ENCODE measurements around the gene YPEL1. TPM values are rescaled to one million over a fixed set of nuclear protein-coding genes. Genes with fewer than 3 reads are reported as not detected.
A peak's percentile ranks its signal among the peaks of the same experiment; 100 is the strongest.

YPEL1 gene
- total and polyA plus RNA-seq, 2 of the 13 experiments (the other 11 are each of a cell fraction or from before 2014, with no cell fraction given): 0.33 to 2.5 TPM

DNA sequence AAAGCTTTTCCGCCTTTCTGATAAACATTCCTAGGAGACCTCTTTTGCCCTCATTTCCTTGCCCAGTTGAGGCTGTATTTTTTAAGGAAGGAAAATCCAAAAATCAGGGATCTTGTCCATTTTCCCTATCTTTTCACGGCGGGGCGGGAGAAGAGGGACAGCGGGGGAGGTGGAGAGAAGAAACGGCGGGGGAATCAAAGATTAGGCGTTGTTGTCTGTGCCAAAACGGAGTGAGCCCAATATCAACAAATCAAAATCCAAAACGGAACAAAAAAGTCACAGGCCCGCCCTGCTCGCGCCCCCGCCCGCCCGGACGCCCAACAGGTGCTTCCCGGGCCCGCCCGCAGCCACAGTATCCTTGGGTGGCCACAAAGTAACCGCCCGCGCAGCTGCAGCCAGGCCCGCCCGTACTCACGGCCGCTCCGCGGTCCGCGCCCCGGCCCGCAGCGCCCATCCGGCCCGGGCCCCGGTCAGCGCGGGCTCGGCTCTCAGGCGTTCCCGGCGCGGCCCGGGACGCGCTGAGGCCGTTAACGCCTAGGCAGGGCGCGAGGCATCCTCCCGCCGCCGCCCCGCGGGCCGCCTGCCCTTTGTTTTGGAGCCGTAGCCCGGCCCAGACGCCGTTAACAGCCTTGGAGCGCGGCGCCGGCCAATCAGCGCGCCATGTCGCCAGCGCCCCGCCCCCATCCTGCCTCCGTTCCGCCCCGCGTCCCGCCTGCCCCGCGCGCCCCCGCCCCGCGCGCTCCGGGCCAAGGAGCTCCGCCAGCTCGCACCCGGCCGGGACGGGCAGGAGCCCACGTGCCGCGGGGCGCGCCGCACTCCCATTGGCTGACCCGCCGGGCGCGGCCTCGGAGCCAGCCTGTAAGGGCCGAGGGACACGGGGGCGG lies at the start of gene YPEL1 (continued):
- TF ChIP-seq, protein P1, sequence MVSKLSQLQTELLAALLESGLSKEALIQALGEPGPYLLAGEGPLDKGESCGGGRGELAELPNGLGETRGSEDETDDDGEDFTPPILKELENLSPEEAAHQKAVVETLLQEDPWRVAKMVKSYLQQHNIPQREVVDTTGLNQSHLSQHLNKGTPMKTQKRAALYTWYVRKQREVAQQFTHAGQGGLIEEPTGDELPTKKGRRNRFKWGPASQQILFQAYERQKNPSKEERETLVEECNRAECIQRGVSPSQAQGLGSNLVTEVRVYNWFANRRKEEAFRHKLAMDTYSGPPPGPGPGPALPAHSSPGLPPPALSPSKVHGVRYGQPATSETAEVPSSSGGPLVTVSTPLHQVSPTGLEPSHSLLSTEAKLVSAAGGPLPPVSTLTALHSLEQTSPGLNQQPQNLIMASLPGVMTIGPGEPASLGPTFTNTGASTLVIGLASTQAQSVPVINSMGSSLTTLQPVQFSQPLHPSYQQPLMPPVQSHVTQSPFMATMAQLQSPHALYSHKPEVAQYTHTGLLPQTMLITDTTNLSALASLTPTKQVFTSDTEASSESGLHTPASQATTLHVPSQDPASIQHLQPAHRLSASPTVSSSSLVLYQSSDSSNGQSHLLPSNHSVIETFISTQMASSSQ (IDR thresholded peaks at IDR 0.05; ENCODE audit: low read depth): no peak
- TF ChIP-seq, protein P1 (CRISPR knock-in tag; IDR thresholded peaks at IDR 0.05; ENCODE audit: borderline replicate concordance): no peak
- TF ChIP-seq MIER2 (CRISPR knock-in tag; IDR thresholded peaks at IDR 0.05) (no peak), AKAP8 (CRISPR knock-in tag; IDR thresholded peaks at IDR 0.05) (no peak; the same call in 1 of the 2 replicates), CHCHD3 (CRISPR knock-in tag; IDR thresholded peaks at IDR 0.05) (no peak), ZNF709 (CRISPR knock-in tag; IDR thresholded peaks at IDR 0.05) (no peak), GTF3A (CRISPR knock-in tag; conservative IDR thresholded peaks at IDR 0.05) (no peak), ZNF121 (CRISPR knock-in tag; IDR thresholded peaks at IDR 0.05) (no peak), POGZ (CRISPR knock-in tag; IDR thresholded peaks at IDR 0.05) (peak; percentile 23; the same call in 1 of the 2 replicates), DNMT3B (CRISPR knock-in tag; conservative IDR thresholded peaks at IDR 0.05) (no peak), ZFP36L2 (CRISPR knock-in tag; IDR thresholded peaks at IDR 0.05) (no peak), ZNF644 (CRISPR knock-in tag; IDR thresholded peaks at IDR 0.05; ENCODE audit: low read depth) (no peak), CCDC6 (CRISPR knock-in tag; IDR thresholded peaks at IDR 0.05) (peak; percentile 95), PHF5A (CRISPR knock-in tag; IDR thresholded peaks at IDR 0.05; ENCODE audit: low read depth, unreplicated experiment) (no peak), ZNF205 (CRISPR knock-in tag; IDR thresholded peaks at IDR 0.05) (no peak), ZMYM3 (CRISPR knock-in tag; IDR thresholded peaks at IDR 0.05) (no peak), ZBTB38 (CRISPR knock-in tag; IDR thresholded peaks at IDR 0.05) (no peak), RBFOX2 (IDR thresholded peaks at IDR 0.05; ENCODE audit: low read depth, low read length) (0 out of 2 replicates have a peak, but pooled peaks have one; percentile 34), SP1 (IDR thresholded peaks at IDR 0.05) (no peak), SP1 (CRISPR knock-in tag; IDR thresholded peaks at IDR 0.05) (peak; percentile 77), ZNF136 (CRISPR knock-in tag; IDR thresholded peaks at IDR 0.05; ENCODE audit: low read depth) (no peak), ETV6 (CRISPR knock-in tag; conservative IDR thresholded peaks at IDR 0.05) (no peak), HMGA1 (CRISPR knock-in tag; conservative IDR thresholded peaks at IDR 0.05) (no peak), RORA (CRISPR knock-in tag; IDR thresholded peaks at IDR 0.05) (no peak), ZNF256 (CRISPR knock-in tag; conservative IDR thresholded peaks at IDR 0.05) (no peak), ZNF232 (CRISPR knock-in tag; IDR thresholded peaks at IDR 0.05; ENCODE audit: borderline replicate concordance) (peak; percentile 59; the same call in 1 of the 2 replicates)
- TF ChIP-seq, protein P2, sequence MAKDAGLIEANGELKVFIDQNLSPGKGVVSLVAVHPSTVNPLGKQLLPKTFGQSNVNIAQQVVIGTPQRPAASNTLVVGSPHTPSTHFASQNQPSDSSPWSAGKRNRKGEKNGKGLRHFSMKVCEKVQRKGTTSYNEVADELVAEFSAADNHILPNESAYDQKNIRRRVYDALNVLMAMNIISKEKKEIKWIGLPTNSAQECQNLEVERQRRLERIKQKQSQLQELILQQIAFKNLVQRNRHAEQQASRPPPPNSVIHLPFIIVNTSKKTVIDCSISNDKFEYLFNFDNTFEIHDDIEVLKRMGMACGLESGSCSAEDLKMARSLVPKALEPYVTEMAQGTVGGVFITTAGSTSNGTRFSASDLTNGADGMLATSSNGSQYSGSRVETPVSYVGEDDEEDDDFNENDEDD (CRISPR knock-in tag; IDR thresholded peaks at IDR 0.05; ENCODE audit: borderline replicate concordance): peak; percentile 100
- TF ChIP-seq, protein P3, sequence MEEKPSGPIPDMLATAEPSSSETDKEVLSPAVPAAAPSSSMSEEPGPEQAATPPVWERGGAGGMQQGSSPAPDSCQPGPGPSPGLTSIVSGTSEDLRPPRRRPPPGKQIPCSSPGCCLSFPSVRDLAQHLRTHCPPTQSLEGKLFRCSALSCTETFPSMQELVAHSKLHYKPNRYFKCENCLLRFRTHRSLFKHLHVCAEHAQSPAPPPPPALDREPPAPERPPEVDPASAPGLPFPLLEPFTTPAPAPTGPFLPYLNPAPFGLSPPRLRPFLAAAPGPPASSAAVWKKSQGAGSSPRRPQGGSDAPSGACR (CRISPR knock-in tag; IDR thresholded peaks at IDR 0.05): no peak

Data from HepG2 (cell line).